K562 (cell line): Measurements from ENCODE around the gene TNFSF4. TPM values are rescaled to one million over a fixed set of nuclear protein-coding genes. Genes with fewer than 3 reads are reported as not detected.

Source experiments
- ATAC-seq: fragments of 200-7000 bp; cut with Tn5 transposase; 3 replicates; pipeline ENCODE4 v1.9.1; 2020; ENCODE audit warnings: moderate library complexity
- BruUV-seq: library from RNA; stranded (reverse); fragments of 400-500 nt; replicated peaks from 2 replicates; lab custom pipeline; 2021; lab: Mats Ljungman, UMichigan
- CTCF ChIA-PET: fragments of 300-600 bp; formaldehyde crosslinking; extraction: SDS; loops from one replicate; lab custom pipeline; 2021; ENCODE audit warnings: low intra/inter-chr PET ratio; lab: Yijun Ruan, JAX
- POLR2A ChIA-PET: fragments of 300-600, 350-650 bp; sonication (Branson Sonifier 250); formaldehyde crosslinking; extraction: SDS; loops from one replicate; lab custom pipeline; 2021; ENCODE audit warnings: antibody characterized with exemption, inconsistent platforms; lab: Yijun Ruan, JAX
- DNase-seq, 4 experiments: peaks; one replicate each; pipeline versions ENCODE4 v3.0.0 to v3.0.0-alpha.2; 2011 to 2018; ENCODE audit warnings: low spot score in 3 of 4, mixed read lengths in 3 of 4; ENCODE audit errors: extremely low read depth in 1 of 4
- FAIRE-seq: peaks from 2 replicates; lab custom pipeline; 2011; peaks lifted over from hg19 to GRCh38; lab: Jason Lieb, UNC
- H2AFZ ChIP-seq: 2 replicates; pipeline ENCODE4 v1.6.0; 2011; ENCODE audit warnings: low read depth, low read length, control low read depth, inconsistent platforms
- H3K27ac ChIP-seq: fragments of 200-600 bp; 3 replicates; pipeline ENCODE4 v1.8.0; 2011; ENCODE audit warnings: low read depth, mild to moderate bottlenecking, control low read depth, inconsistent platforms, low read length, moderate library complexity, mixed read lengths; ENCODE audit errors: extremely low read depth
- H3K27me3 ChIP-seq, 2 experiments: fragments of 300-600 bp in 1 of 2; 2 replicates in 1 of 2; 3 replicates in 1 of 2; pipeline versions ENCODE4 v1.6.0 to v1.8.0; 2011; ENCODE audit warnings: inconsistent platforms in 2 of 2, low read length in 2 of 2, mild to moderate bottlenecking in 1 of 2, mixed read lengths in 1 of 2, moderate library complexity in 1 of 2; ENCODE audit not compliant: control insufficient read depth in 2 of 2, insufficient read depth in 2 of 2
- H3K36me3 ChIP-seq: fragments of 300-600 bp; 3 replicates; pipeline ENCODE4 v1.8.0; 2011; ENCODE audit warnings: mild to moderate bottlenecking, low read length, inconsistent platforms; ENCODE audit not compliant: control insufficient read depth, insufficient read depth
- H3K4me1 ChIP-seq, 2 experiments: fragments of 200-600 bp in 1 of 2; replicated peaks in 1 of 2; 2 replicates in 1 of 2; 3 replicates in 1 of 2; pipeline versions ENCODE4 v1.5.1 to v1.8.0; 2011; ENCODE audit warnings: inconsistent platforms in 2 of 2, low read length in 2 of 2, mild to moderate bottlenecking in 1 of 2, mixed read lengths in 1 of 2, moderate library complexity in 1 of 2; ENCODE audit not compliant: control insufficient read depth in 2 of 2, insufficient read depth in 2 of 2
- H3K4me2 ChIP-seq: 2 replicates; pipeline ENCODE4 v1.6.1; 2011; ENCODE audit warnings: low read length, control low read depth, inconsistent platforms, mixed read lengths; ENCODE audit not compliant: insufficient read depth
- H3K4me3 ChIP-seq: fragments of 200-600 bp; sonication (generic), shearing (Covaris generic); 2 replicates; pipeline ENCODE4 v1.5.1; 2016; ENCODE audit warnings: control low read depth, inconsistent platforms
- H3K79me2 ChIP-seq: fragments of 200-600 bp; 3 replicates; pipeline ENCODE4 v1.8.0; 2011; ENCODE audit warnings: low read length, inconsistent platforms; ENCODE audit not compliant: control insufficient read depth, insufficient read depth
- H3K9ac ChIP-seq, 2 experiments: 2 replicates each; pipeline versions ENCODE4 v1.6.0 to v1.6.1; 2011; ENCODE audit warnings: low read depth in 2 of 2, low read length in 2 of 2, control low read depth in 1 of 2, inconsistent platforms in 1 of 2, mild to moderate bottlenecking in 1 of 2, mixed read lengths in 1 of 2; ENCODE audit not compliant: insufficient read depth in 1 of 2
- H3K9me1 ChIP-seq: one replicate; pipeline ENCODE4 v1.6.0; 2011; ENCODE audit warnings: inconsistent platforms, mild to moderate bottlenecking, low read length, moderate library complexity; ENCODE audit not compliant: control insufficient read depth, insufficient read depth
- H3K9me3 ChIP-seq: replicated peaks from 2 replicates; pipeline ENCODE4 v1.5.1; 2011; ENCODE audit warnings: low read depth, low read length, inconsistent platforms; ENCODE audit not compliant: control insufficient read depth, insufficient read depth
- H4K20me1 ChIP-seq: replicated peaks from 2 replicates; pipeline ENCODE4 v1.6.1; 2011; ENCODE audit warnings: low read length, inconsistent platforms, mixed read lengths; ENCODE audit not compliant: control insufficient read depth, insufficient read depth
- BDP1 ChIP-seq: IDR thresholded peaks from 3 replicates; pipeline ENCODE4 v1.6.1; 2011; ENCODE audit not compliant: insufficient read length, insufficient read depth
- CEBPB ChIP-seq: fragments of 450-650 bp; IDR thresholded peaks from 2 replicates; pipeline ENCODE4 v1.6.1; 2016; ENCODE audit warnings: missing genetic modification characterization, missing compliant biosample characterization
- CREM ChIP-seq: IDR thresholded peaks from 2 replicates; pipeline ENCODE4 v1.6.1; 2014; ENCODE audit warnings: antibody characterized with exemption, low read depth
- DPF2 ChIP-seq: fragments of 450-650 bp; IDR thresholded peaks from 2 replicates; pipeline ENCODE4 v1.6.1; 2016
- GABPA ChIP-seq: fragments of 200-800 bp; sonication (Bioruptor generic); conservative IDR thresholded peaks from 2 replicates; pipeline ENCODE4 v1.6.1; 2016; ENCODE audit warnings: low read depth, missing genetic modification characterization, missing compliant biosample characterization
- MBD1 ChIP-seq: fragments of 250-450 bp; sonication (Bioruptor Pico); IDR thresholded peaks from 2 replicates; pipeline ENCODE4 v1.8.0; 2022; ENCODE audit warnings: inconsistent platforms
- TGIF2 ChIP-seq: sonication (generic); formaldehyde crosslinking; IDR thresholded peaks from 2 replicates; pipeline ENCODE4 v1.8.1; 2022; ENCODE audit warnings: mild to moderate bottlenecking, missing genetic modification reagents, moderate library complexity
- THAP7 ChIP-seq: fragments of 250-450 bp; sonication (Bioruptor Pico); IDR thresholded peaks from 2 replicates; pipeline ENCODE4 v1.5.0; 2021
- TOE1 ChIP-seq, 2 experiments: fragments of 450-650 bp in 1 of 2; sonication (generic) in 1 of 2; formaldehyde crosslinking in 1 of 2; IDR thresholded peaks; 2 replicates each; pipeline versions ENCODE4 v1.7.1 to v1.8.0; 2016 to 2022; ENCODE audit warnings: borderline replicate concordance in 2 of 2, mild to moderate bottlenecking in 2 of 2, antibody characterized with exemption in 1 of 2, inconsistent platforms in 1 of 2, low read depth in 1 of 2, missing genetic modification reagents in 1 of 2, moderate library complexity in 1 of 2
- UBTF ChIP-seq, 2 experiments: IDR thresholded peaks; 2 replicates each; pipeline ENCODE4 v1.6.1; 2012; ENCODE audit warnings: improper control_type of control experiment in 2 of 2, low read depth in 2 of 2, low read length in 2 of 2, borderline replicate concordance in 1 of 2
- ZBTB34 ChIP-seq: fragments of 250-450 bp; sonication (Bioruptor Pico); IDR thresholded peaks from 2 replicates; pipeline ENCODE4 v1.8.0; 2021; ENCODE audit warnings: mild to moderate bottlenecking, moderate library complexity
- ZNF445 ChIP-seq: fragments of 250-450 bp; sonication (Bioruptor Pico); IDR thresholded peaks from 2 replicates; pipeline ENCODE4 v1.4.0; 2020; ENCODE audit warnings: low read depth, mild to moderate bottlenecking, moderate library complexity
- WGBS: fragments of 100-300 bp; shearing (Covaris generic); methylation state at CpG from one replicate; pipeline ENCODE4 v1.1.6; 2016; ENCODE audit warnings: low coverage, mixed read lengths; ENCODE audit not compliant: insufficient coverage; ENCODE audit errors: missing lambda C conversion rate; 5-methylcytosine and 5-hydroxymethylcytosine counted together
- in situ Hi-C: fragments of 300-500 bp; cut with MboI; formaldehyde crosslinking; loops from 4 replicates; pipeline ENCODE4 v1.15.0; 2018; ENCODE audit warnings: inconsistent platforms, mixed read lengths
- intact Hi-C: fragments of 100-400 bp; cut with micrococcal nuclease; formaldehyde crosslinking; loops from 2 replicates; pipeline ENCODE4 v1.14.2; 2022
- polyA plus RNA-seq, 8 experiments: library from polyadenylated mRNA; depleted of rRNA in 4 of 8; stranded (reverse) in 5 of 8; unstranded in 3 of 8; fragments of >200 nt; fragmentation: Nextera tagmentation in 2 of 8; fragmentation: Illumina TruSeq in 1 of 8; extraction: Ambion mirVana in 2 of 8; extraction: Trizol in 1 of 8; gene quantifications; 2 replicates each; pipeline versions ENCODE4 v1.2.1 to v1.2.3, GENCODE V29; 2011 to 2014; ENCODE audit warnings: inconsistent platforms in 1 of 8, missing spikeins in 1 of 8
- total RNA-seq, 7 experiments: library from RNA; depleted of rRNA in 6 of 7; stranded (reverse); fragments of >200 nt in 6 of 7; fragmentation: Illumina TruSeq in 2 of 7; extraction: Trizol in 2 of 7; gene quantifications; 2 replicates each; pipeline versions ENCODE4 v1.2.1 to v1.2.3, GENCODE V29; 2011 to 2021; ENCODE audit warnings: low replicate concordance in 1 of 7
- TF ChIP-seq, protein P1 (sequence below): fragments of 450-650 bp; IDR thresholded peaks from one replicate; pipeline ENCODE4 v1.6.1; 2018; ENCODE audit warnings: mild to moderate bottlenecking, moderate library complexity; ENCODE audit not compliant: partially characterized antibody

Gene TNFSF4
- total and polyA plus RNA-seq, 9 of the 15 experiments (the other 6 are each of a cell fraction or from before 2014, with no cell fraction given): 0.08 to 0.23 (median 0.15) TPM; not detected in 1

- no TSS peak for BruUV-seq
- CTCF ChIA-PET: interaction anchor here (1.0 to 4.7 kb wide), 2 partner anchors 459 to 461 kb away, joined by 3 to 62 read pairs; no protein-coding TSS in a partner anchor
- Histone ChIP-seq H3K9me3 (no peaks in the 10 kb centered on the region), H3K4me1 (no peaks in the 10 kb centered on the region), H3K4me2 (no peak overlapping the region), H3K27me3 (peaks cover 0 to 13% of the 10 kb centered on the region in 2 experiments; a peak in 2 of 5 replicates), H3K79me2 (no peaks in the 10 kb centered on the region), H3K4me3 (no peak overlapping the region), H3K27ac (no peak overlapping the region), H3K9me1 (no peaks in the 10 kb centered on the region), H2AFZ (no peak overlapping the region), H3K36me3 (no peaks in the 10 kb centered on the region), H3K9ac (no peak overlapping the region), H4K20me1 (no peaks in the 10 kb centered on the region)
- in situ Hi-C loops (loop anchor here (5.0 kb wide), 1 partner anchor 462 kb away; no protein-coding TSS in a partner anchor), intact Hi-C loops (loop anchor here (5.0 to 10.0 kb wide), 3 partner anchors 240 to 780 kb away; partner anchors contain the start of gene C1orf105)
- ATAC-seq: no peak
- 8% methylated on average over 1 of the region's 1 CpG for WGBS
- no peak for DNase-seq
- POLR2A ChIA-PET: interaction anchor here (1.4 kb wide), 1 partner anchor 11 kb away, joined by 5 read pairs; no protein-coding TSS in a partner anchor
- TF ChIP-seq GABPA (tag) (no peak), UBTF (IDR thresholded peaks at IDR 0.05; ENCODE audit: borderline replicate concordance in 1 of 2, low read depth in 2 of 2, low read length in 2 of 2) (no peak), CREM (no peak), MBD1 (no peak), THAP7 (CRISPR knock-in tag) (no peak), TOE1 (IDR thresholded peaks at IDR 0.05; ENCODE audit: borderline replicate concordance) (no peak), TOE1 (CRISPR knock-in tag; IDR thresholded peaks at IDR 0.05; ENCODE audit: borderline replicate concordance, low read depth) (no peak), ZNF445 (CRISPR knock-in tag) (no peak), ZBTB34 (CRISPR knock-in tag) (no peak), DPF2 (no peak), BDP1 (no peak), CEBPB (tag) (no peak), TGIF2 (CRISPR knock-in tag) (no peak)
- TF ChIP-seq, protein P1, sequence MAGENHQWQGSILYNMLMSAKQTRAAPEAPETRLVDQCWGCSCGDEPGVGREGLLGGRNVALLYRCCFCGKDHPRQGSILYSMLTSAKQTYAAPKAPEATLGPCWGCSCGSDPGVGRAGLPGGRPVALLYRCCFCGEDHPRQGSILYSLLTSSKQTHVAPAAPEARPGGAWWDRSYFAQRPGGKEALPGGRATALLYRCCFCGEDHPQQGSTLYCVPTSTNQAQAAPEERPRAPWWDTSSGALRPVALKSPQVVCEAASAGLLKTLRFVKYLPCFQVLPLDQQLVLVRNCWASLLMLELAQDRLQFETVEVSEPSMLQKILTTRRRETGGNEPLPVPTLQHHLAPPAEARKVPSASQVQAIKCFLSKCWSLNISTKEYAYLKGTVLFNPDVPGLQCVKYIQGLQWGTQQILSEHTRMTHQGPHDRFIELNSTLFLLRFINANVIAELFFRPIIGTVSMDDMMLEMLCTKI: no peak
- no peak for FAIRE-seq
Measured at GRCh38 chr1:173204693-173205092, 2.4 kb downstream of the TNFSF4 start.
